ENCODE measurements around the gene ZC3H4. TPM values are rescaled to one million over a fixed set of nuclear protein-coding genes. Genes with fewer than 3 reads are reported as not detected.

Gene ZC3H4
- total RNA-seq, 4 donors from 2014 or later: 26.2 to 34.7 (median 30.2) TPM

GRCh38 chr19:47157431-47158321 is 44.1 kb upstream of the ZC3H4 start:
- no peak for DNase-seq (ENCODE audit: extremely low spot score)
- Histone ChIP-seq H3K4me3 (peak overlapping the region in 1 of 4 donors; percentile 24), H3K36me3 (peaks cover 0 to 45% (median 24%) of the 10 kb centered on the region in 4 donors), H3K9me3 (no peaks in the 10 kb centered on the region), H3K4me1 (peaks cover 44 to 96% (median 83%) of the 10 kb centered on the region in 4 donors), H3K27ac (replicated peaks in 1 of 4) (peak overlapping the region; percentile 81 to 90 (median 85)), H3K27me3 (no peaks in the 10 kb centered on the region)
- intact Hi-C loops (cut with DNase I): no loop called here
- TF ChIP-seq POLR2A (IDR thresholded peaks at IDR 0.05; ENCODE audit: low read depth): no peak
- TF ChIP-seq, protein P1, sequence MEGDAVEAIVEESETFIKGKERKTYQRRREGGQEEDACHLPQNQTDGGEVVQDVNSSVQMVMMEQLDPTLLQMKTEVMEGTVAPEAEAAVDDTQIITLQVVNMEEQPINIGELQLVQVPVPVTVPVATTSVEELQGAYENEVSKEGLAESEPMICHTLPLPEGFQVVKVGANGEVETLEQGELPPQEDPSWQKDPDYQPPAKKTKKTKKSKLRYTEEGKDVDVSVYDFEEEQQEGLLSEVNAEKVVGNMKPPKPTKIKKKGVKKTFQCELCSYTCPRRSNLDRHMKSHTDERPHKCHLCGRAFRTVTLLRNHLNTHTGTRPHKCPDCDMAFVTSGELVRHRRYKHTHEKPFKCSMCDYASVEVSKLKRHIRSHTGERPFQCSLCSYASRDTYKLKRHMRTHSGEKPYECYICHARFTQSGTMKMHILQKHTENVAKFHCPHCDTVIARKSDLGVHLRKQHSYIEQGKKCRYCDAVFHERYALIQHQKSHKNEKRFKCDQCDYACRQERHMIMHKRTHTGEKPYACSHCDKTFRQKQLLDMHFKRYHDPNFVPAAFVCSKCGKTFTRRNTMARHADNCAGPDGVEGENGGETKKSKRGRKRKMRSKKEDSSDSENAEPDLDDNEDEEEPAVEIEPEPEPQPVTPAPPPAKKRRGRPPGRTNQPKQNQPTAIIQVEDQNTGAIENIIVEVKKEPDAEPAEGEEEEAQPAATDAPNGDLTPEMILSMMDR (IDR thresholded peaks at IDR 0.05): peak in 1 of 3 experiments; percentile 27
- peak; percentile 33 to 61 for TF ChIP-seq POLR2AphosphoS5 (IDR thresholded peaks at IDR 0.05)
- 27% methylated on average over 10 of the region's 10 CpGs for WGBS

DNA sequence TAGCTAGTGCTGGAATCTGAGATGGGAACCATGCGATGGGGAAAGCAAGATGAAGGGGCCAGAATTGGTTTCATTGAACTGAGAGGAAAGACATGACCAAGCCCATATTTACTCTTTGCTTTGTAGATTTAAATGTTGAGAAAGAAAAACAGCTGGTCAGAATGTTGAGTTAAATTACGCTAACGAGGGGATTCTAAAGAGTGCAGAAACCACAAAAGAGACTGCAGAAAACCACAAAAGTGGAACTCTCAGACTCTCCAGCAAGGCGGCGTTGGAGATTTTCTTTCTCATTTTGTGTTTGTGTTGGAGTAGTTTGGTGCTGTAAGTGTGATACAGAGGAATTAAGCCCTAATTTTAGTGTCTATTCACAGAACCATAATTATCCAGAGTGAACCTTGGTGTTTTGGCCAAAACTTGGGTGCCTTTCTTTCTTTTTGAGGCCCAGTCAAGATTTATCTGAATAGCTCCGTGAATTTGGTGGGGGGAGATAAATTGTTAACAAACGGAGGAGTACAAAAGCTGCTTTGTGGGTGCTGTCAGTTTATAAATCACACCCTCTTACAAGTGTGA is 43.4 kb upstream of the ZC3H4 start:
- Histone ChIP-seq H3K4me3 (no peak overlapping the region), H3K4me1 (peaks cover 49 to 96% (median 84%) of the 10 kb centered on the region in 4 donors), H3K27ac (replicated peaks in 1 of 4) (peak overlapping the region; percentile 81 to 90 (median 85)), H3K27me3 (no peaks in the 10 kb centered on the region), H3K9me3 (no peaks in the 10 kb centered on the region), H3K36me3 (peaks cover 0 to 49% (median 27%) of the 10 kb centered on the region in 4 donors)
- DNase-seq (ENCODE audit: extremely low spot score): no peak
- TF ChIP-seq POLR2A (IDR thresholded peaks at IDR 0.05; ENCODE audit: low read depth): no peak
- TF ChIP-seq, protein P1 (IDR thresholded peaks at IDR 0.05): no peak
- TF ChIP-seq EP300 (IDR thresholded peaks at IDR 0.05): no peak
- TF ChIP-seq POLR2AphosphoS5 (IDR thresholded peaks at IDR 0.05): no peak
- intact Hi-C loops (cut with DNase I): no loop called here
- 68% methylated on average over 7 of the region's 7 CpGs for WGBS

DNA sequence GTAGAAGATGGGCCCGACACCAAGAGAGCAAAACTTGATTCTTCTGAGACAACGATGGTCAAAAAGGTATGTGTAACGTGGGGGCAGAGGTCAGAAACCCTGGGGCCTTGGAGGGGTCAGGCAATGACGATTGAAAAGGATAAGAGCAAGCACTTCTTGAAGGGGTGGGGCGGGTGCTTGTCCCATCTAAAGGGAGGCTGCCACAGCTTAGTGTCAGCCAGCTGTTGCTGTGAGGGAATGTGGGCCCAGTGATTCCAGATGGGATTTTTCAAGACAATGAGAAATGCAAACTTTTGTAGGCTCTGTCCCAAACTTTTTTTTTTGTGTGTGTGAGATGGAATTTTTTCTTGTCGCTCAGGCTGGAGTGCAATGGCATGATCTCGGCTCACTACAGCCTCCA is 41.6 kb upstream of the ZC3H4 start:
- Histone ChIP-seq H3K36me3 (peaks cover 0 to 58% (median 36%) of the 10 kb centered on the region in 4 donors), H3K27ac (replicated peaks in 1 of 4) (peak overlapping the region; percentile 81 to 90 (median 85)), H3K9me3 (no peaks in the 10 kb centered on the region), H3K27me3 (no peaks in the 10 kb centered on the region), H3K4me1 (peaks cover 49 to 100% (median 97%) of the 10 kb centered on the region in 4 donors), H3K4me3 (no peak overlapping the region)
- no peak for DNase-seq (ENCODE audit: extremely low spot score)
- 55% methylated on average over 7 of the region's 7 CpGs for WGBS
- intact Hi-C loops (cut with DNase I): no loop called here
- TF ChIP-seq, protein P1 (IDR thresholded peaks at IDR 0.05): no peak
- TF ChIP-seq EP300 (IDR thresholded peaks at IDR 0.05) (no peak), POLR2AphosphoS5 (IDR thresholded peaks at IDR 0.05) (peak; percentile 34 to 55), POLR2A (IDR thresholded peaks at IDR 0.05; ENCODE audit: low read depth) (no peak)

GRCh38 chr19:47153266-47153665 is 39.7 kb upstream of the ZC3H4 start:
- intact Hi-C loops (cut with DNase I): no loop called here
- H3K36me3 ChIP-seq: peaks cover 0 to 67% (median 45%) of the 10 kb centered on the region in 4 donors

More at GRCh38 chr19:47153266-47153665, 39.7 kb upstream of the ZC3H4 start:
- Histone ChIP-seq H3K27me3 (no peaks in the 10 kb centered on the region), H3K4me1 (peaks cover 40 to 92% (median 90%) of the 10 kb centered on the region in 4 donors), H3K27ac (replicated peaks in 1 of 4) (peak overlapping the region; percentile 81 to 90 (median 85)), H3K4me3 (no peak overlapping the region), H3K9me3 (no peaks in the 10 kb centered on the region)
- 67% methylated on average over 2 of the region's 2 CpGs for WGBS
- TF ChIP-seq POLR2AphosphoS5 (IDR thresholded peaks at IDR 0.05): no peak
- TF ChIP-seq EP300 (IDR thresholded peaks at IDR 0.05): no peak
- no peak for TF ChIP-seq POLR2A (IDR thresholded peaks at IDR 0.05; ENCODE audit: low read depth)
- TF ChIP-seq, protein P1 (IDR thresholded peaks at IDR 0.05): no peak
- no peak for DNase-seq (ENCODE audit: extremely low spot score)
